K562 (cell line): ENCODE measurements around the gene OSBPL1A. TPM values are rescaled to one million over a fixed set of nuclear protein-coding genes. Genes with fewer than 3 reads are reported as not detected.

Source experiments
- ATAC-seq: fragments of 200-7000 bp; cut with Tn5 transposase; 3 replicates; pipeline ENCODE4 v1.9.1; 2020; ENCODE audit warnings: moderate library complexity
- BruUV-seq: library from RNA; stranded (reverse); fragments of 400-500 nt; replicated peaks from 2 replicates; lab custom pipeline; 2021; lab: Mats Ljungman, UMichigan
- CTCF ChIA-PET: fragments of 300-600 bp; formaldehyde crosslinking; extraction: SDS; loops from one replicate; lab custom pipeline; 2021; ENCODE audit warnings: low intra/inter-chr PET ratio; lab: Yijun Ruan, JAX
- POLR2A ChIA-PET: fragments of 300-600, 350-650 bp; sonication (Branson Sonifier 250); formaldehyde crosslinking; extraction: SDS; loops from one replicate; lab custom pipeline; 2021; ENCODE audit warnings: antibody characterized with exemption, inconsistent platforms; lab: Yijun Ruan, JAX
- DNase-seq, 4 experiments: peaks; one replicate each; pipeline versions ENCODE4 v3.0.0 to v3.0.0-alpha.2; 2011 to 2018; ENCODE audit warnings: low spot score in 3 of 4, mixed read lengths in 3 of 4; ENCODE audit errors: extremely low read depth in 1 of 4
- FAIRE-seq: peaks from 2 replicates; lab custom pipeline; 2011; peaks lifted over from hg19 to GRCh38; lab: Jason Lieb, UNC
- H2AFZ ChIP-seq: 2 replicates; pipeline ENCODE4 v1.6.0; 2011; ENCODE audit warnings: low read depth, low read length, control low read depth, inconsistent platforms
- H3K27ac ChIP-seq: fragments of 200-600 bp; 3 replicates; pipeline ENCODE4 v1.8.0; 2011; ENCODE audit warnings: low read depth, mild to moderate bottlenecking, control low read depth, inconsistent platforms, low read length, moderate library complexity, mixed read lengths; ENCODE audit errors: extremely low read depth
- H3K27me3 ChIP-seq, 2 experiments: fragments of 300-600 bp in 1 of 2; 2 replicates in 1 of 2; 3 replicates in 1 of 2; pipeline versions ENCODE4 v1.6.0 to v1.8.0; 2011; ENCODE audit warnings: inconsistent platforms in 2 of 2, low read length in 2 of 2, mild to moderate bottlenecking in 1 of 2, mixed read lengths in 1 of 2, moderate library complexity in 1 of 2; ENCODE audit not compliant: control insufficient read depth in 2 of 2, insufficient read depth in 2 of 2
- H3K36me3 ChIP-seq: fragments of 300-600 bp; 3 replicates; pipeline ENCODE4 v1.8.0; 2011; ENCODE audit warnings: mild to moderate bottlenecking, low read length, inconsistent platforms; ENCODE audit not compliant: control insufficient read depth, insufficient read depth
- H3K4me1 ChIP-seq, 2 experiments: fragments of 200-600 bp in 1 of 2; replicated peaks in 1 of 2; 2 replicates in 1 of 2; 3 replicates in 1 of 2; pipeline versions ENCODE4 v1.5.1 to v1.8.0; 2011; ENCODE audit warnings: inconsistent platforms in 2 of 2, low read length in 2 of 2, mild to moderate bottlenecking in 1 of 2, mixed read lengths in 1 of 2, moderate library complexity in 1 of 2; ENCODE audit not compliant: control insufficient read depth in 2 of 2, insufficient read depth in 2 of 2
- H3K4me2 ChIP-seq: 2 replicates; pipeline ENCODE4 v1.6.1; 2011; ENCODE audit warnings: low read length, control low read depth, inconsistent platforms, mixed read lengths; ENCODE audit not compliant: insufficient read depth
- H3K4me3 ChIP-seq: fragments of 200-600 bp; sonication (generic), shearing (Covaris generic); 2 replicates; pipeline ENCODE4 v1.5.1; 2016; ENCODE audit warnings: control low read depth, inconsistent platforms
- H3K79me2 ChIP-seq: fragments of 200-600 bp; 3 replicates; pipeline ENCODE4 v1.8.0; 2011; ENCODE audit warnings: low read length, inconsistent platforms; ENCODE audit not compliant: control insufficient read depth, insufficient read depth
- H3K9ac ChIP-seq, 2 experiments: 2 replicates each; pipeline versions ENCODE4 v1.6.0 to v1.6.1; 2011; ENCODE audit warnings: low read depth in 2 of 2, low read length in 2 of 2, control low read depth in 1 of 2, inconsistent platforms in 1 of 2, mild to moderate bottlenecking in 1 of 2, mixed read lengths in 1 of 2; ENCODE audit not compliant: insufficient read depth in 1 of 2
- H3K9me1 ChIP-seq: one replicate; pipeline ENCODE4 v1.6.0; 2011; ENCODE audit warnings: inconsistent platforms, mild to moderate bottlenecking, low read length, moderate library complexity; ENCODE audit not compliant: control insufficient read depth, insufficient read depth
- H3K9me3 ChIP-seq: replicated peaks from 2 replicates; pipeline ENCODE4 v1.5.1; 2011; ENCODE audit warnings: low read depth, low read length, inconsistent platforms; ENCODE audit not compliant: control insufficient read depth, insufficient read depth
- H4K20me1 ChIP-seq: replicated peaks from 2 replicates; pipeline ENCODE4 v1.6.1; 2011; ENCODE audit warnings: low read length, inconsistent platforms, mixed read lengths; ENCODE audit not compliant: control insufficient read depth, insufficient read depth
- BMI1 ChIP-seq: fragments of 150-350 bp; IDR thresholded peaks from 2 replicates; pipeline ENCODE4 v1.6.1; 2014; ENCODE audit warnings: low read length
- FOXP1 ChIP-seq: sonication (generic); formaldehyde crosslinking; IDR thresholded peaks from 2 replicates; pipeline ENCODE4 v1.8.0; 2022; ENCODE audit warnings: mild to moderate bottlenecking, missing genetic modification reagents
- HDAC6 ChIP-seq: IDR thresholded peaks from 2 replicates; pipeline ENCODE4 v1.6.1; 2012; ENCODE audit warnings: low read depth, mild to moderate bottlenecking, control low read depth, inconsistent platforms, low read length, moderate library complexity
- HNRNPUL1 ChIP-seq: fragments of 200-400 bp; formaldehyde crosslinking; IDR thresholded peaks from 2 replicates; pipeline ENCODE4 v1.6.1; 2017; ENCODE audit warnings: low read length
- NCOR1 ChIP-seq: fragments of 450-650 bp; IDR thresholded peaks from 2 replicates; pipeline ENCODE4 v1.6.1; 2016; ENCODE audit warnings: mild to moderate bottlenecking, moderate library complexity
- NFIX ChIP-seq: fragments of 250-450 bp; sonication (Bioruptor Pico); IDR thresholded peaks from 2 replicates; pipeline ENCODE4 v1.4.0; 2020; ENCODE audit warnings: low read depth, mild to moderate bottlenecking, moderate library complexity
- NR2C1 ChIP-seq, 2 experiments: fragments of 450-650 bp; IDR thresholded peaks; 2 replicates each; pipeline ENCODE4 v1.6.1; 2017; ENCODE audit warnings: mild to moderate bottlenecking in 2 of 2, antibody characterized with exemption in 1 of 2, inconsistent platforms in 1 of 2, missing compliant biosample characterization in 1 of 2, missing genetic modification characterization in 1 of 2
- POLR2A ChIP-seq: fragments of 450-650 bp; conservative IDR thresholded peaks from 2 replicates; pipeline ENCODE4 v1.6.1; 2016
- SLC30A9 ChIP-seq: fragments of 250-450 bp; sonication (Bioruptor Pico); IDR thresholded peaks from 2 replicates; pipeline ENCODE4 v1.8.0; 2022; ENCODE audit warnings: mild to moderate bottlenecking, moderate library complexity
- ZBED1 ChIP-seq: IDR thresholded peaks from 2 replicates; pipeline ENCODE4 v1.6.1; 2014
- ZNF511 ChIP-seq: sonication (generic); formaldehyde crosslinking; IDR thresholded peaks from 2 replicates; pipeline ENCODE4 v1.8.0; 2022; ENCODE audit warnings: mild to moderate bottlenecking, missing genetic modification reagents
- ZNF609 ChIP-seq: sonication (generic); formaldehyde crosslinking; IDR thresholded peaks from 2 replicates; pipeline ENCODE4 v1.8.1; 2023; ENCODE audit warnings: missing genetic modification reagents, mild to moderate bottlenecking, borderline replicate concordance
- WGBS: fragments of 100-300 bp; shearing (Covaris generic); methylation state at CpG from one replicate; pipeline ENCODE4 v1.1.6; 2016; ENCODE audit warnings: low coverage, mixed read lengths; ENCODE audit not compliant: insufficient coverage; ENCODE audit errors: missing lambda C conversion rate; 5-methylcytosine and 5-hydroxymethylcytosine counted together
- in situ Hi-C: fragments of 300-500 bp; cut with MboI; formaldehyde crosslinking; loops from 4 replicates; pipeline ENCODE4 v1.15.0; 2018; ENCODE audit warnings: inconsistent platforms, mixed read lengths
- intact Hi-C: fragments of 100-400 bp; cut with micrococcal nuclease; formaldehyde crosslinking; loops from 2 replicates; pipeline ENCODE4 v1.14.2; 2022
- polyA plus RNA-seq, 8 experiments: library from polyadenylated mRNA; depleted of rRNA in 4 of 8; stranded (reverse) in 5 of 8; unstranded in 3 of 8; fragments of >200 nt; fragmentation: Nextera tagmentation in 2 of 8; fragmentation: Illumina TruSeq in 1 of 8; extraction: Ambion mirVana in 2 of 8; extraction: Trizol in 1 of 8; gene quantifications; 2 replicates each; pipeline versions ENCODE4 v1.2.1 to v1.2.3, GENCODE V29; 2011 to 2014; ENCODE audit warnings: inconsistent platforms in 1 of 8, missing spikeins in 1 of 8
- total RNA-seq, 7 experiments: library from RNA; depleted of rRNA in 6 of 7; stranded (reverse); fragments of >200 nt in 6 of 7; fragmentation: Illumina TruSeq in 2 of 7; extraction: Trizol in 2 of 7; gene quantifications; 2 replicates each; pipeline versions ENCODE4 v1.2.1 to v1.2.3, GENCODE V29; 2011 to 2021; ENCODE audit warnings: low replicate concordance in 1 of 7

Gene OSBPL1A
- total and polyA plus RNA-seq, 9 of the 15 experiments (the other 6 are each of a cell fraction or from before 2014, with no cell fraction given): 0.40 to 0.49 TPM; not detected in 7

- TF ChIP-seq ZNF511 (no peak), FOXP1 (CRISPR knock-in tag) (no peak), SLC30A9 (no peak), HNRNPUL1 (no peak), ZBED1 (no peak), BMI1 (no peak), NFIX (no peak), ZNF609 (CRISPR knock-in tag) (no peak), NR2C1 (IDR thresholded peaks at IDR 0.05) (no peak), NR2C1 (tag; IDR thresholded peaks at IDR 0.05) (no peak), NCOR1 (no peak), HDAC6 (no peak), POLR2A (no peak)
- POLR2A ChIA-PET: no interaction called here
These were observed 200.9 kb downstream of the OSBPL1A start for GRCh38 chr18:24196764-24197163.

More at GRCh38 chr18:24196764-24197163, 200.9 kb downstream of the OSBPL1A start:
- Histone ChIP-seq H3K4me2 (no peak overlapping the region), H4K20me1 (no peaks in the 10 kb centered on the region), H3K36me3 (no peaks in the 10 kb centered on the region), H3K4me1 (no peaks in the 10 kb centered on the region), H3K79me2 (no peaks in the 10 kb centered on the region), H3K4me3 (no peak overlapping the region), H3K27ac (no peak overlapping the region), H3K9me1 (no peaks in the 10 kb centered on the region), H3K9me3 (no peaks in the 10 kb centered on the region), H3K9ac (no peak overlapping the region), H3K27me3 (peaks cover 2 to 4% of the 10 kb centered on the region in 2 experiments; a peak in 1 of 5 replicates), H2AFZ (no peak overlapping the region)
- BruUV-seq: no TSS peak
- CTCF ChIA-PET: no interaction called here
- ATAC-seq (no peak), DNase-seq (no peak), FAIRE-seq (no peak)
- 0% methylated on average over 4 of the region's 4 CpGs for WGBS
- intact Hi-C loops (no loop called here), in situ Hi-C loops (no loop called here)
